Muscle layer of duodenum (tissue), 2 donors: ENCODE results near the gene KRTAP12-4.
A peak's percentile ranks its signal among the peaks of the same experiment; 100 is the strongest.
"Not testable (repeated sequence)": the region's sequence is repeated elsewhere in the genome, so short reads cannot be mapped to it uniquely, and the experiment has no call there.

Experiments
- H3K27ac ChIP-seq: one replicate; pipeline ENCODE4 v1.7.0; 2013; ENCODE audit warnings: mild to moderate bottlenecking, low read length
- H3K27me3 ChIP-seq: one replicate; pipeline ENCODE4 v1.7.0; 2013; ENCODE audit warnings: low read depth, mild to moderate bottlenecking, control low read depth, low read length
- H3K36me3 ChIP-seq, 2 donors: one replicate each; pipeline ENCODE4 v1.7.0; 2013; ENCODE audit warnings: low read length in 2 of 2, control low read depth in 1 of 2, mild to moderate bottlenecking in 1 of 2; ENCODE audit not compliant: insufficient read depth in 2 of 2, control insufficient read depth in 1 of 2
- H3K4me1 ChIP-seq, 2 donors: one replicate each; pipeline ENCODE4 v1.7.0; 2013; ENCODE audit warnings: low read length in 2 of 2, mild to moderate bottlenecking in 2 of 2, control low read depth in 1 of 2, moderate library complexity in 1 of 2; ENCODE audit not compliant: insufficient read depth in 2 of 2, control insufficient read depth in 1 of 2
- H3K4me3 ChIP-seq, 2 donors: one replicate each; pipeline ENCODE4 v1.7.0; 2013; ENCODE audit warnings: low read length in 2 of 2, low read depth in 1 of 2, mild to moderate bottlenecking in 1 of 2
- H3K9me3 ChIP-seq, 2 donors: one replicate each; pipeline ENCODE4 v1.7.0; 2013; ENCODE audit warnings: low read length in 2 of 2, control low read depth in 1 of 2, mild to moderate bottlenecking in 1 of 2; ENCODE audit not compliant: control insufficient read depth in 1 of 2
- donor health status: healthy.

The KRTAP12-4 gene

GRCh38 chr21:44650265-44650972, 4.0 kb downstream of the KRTAP12-4 start:
- Histone ChIP-seq H3K27me3 (no peaks in the 10 kb centered on the region), H3K9me3 (peaks cover 0 to 3% of the 10 kb centered on the region in 2 donors), H3K4me3 (no peak overlapping the region), H3K27ac (no peak overlapping the region), H3K36me3 (no peaks in the 10 kb centered on the region), H3K4me1 (no peaks in the 10 kb centered on the region)

DNA sequence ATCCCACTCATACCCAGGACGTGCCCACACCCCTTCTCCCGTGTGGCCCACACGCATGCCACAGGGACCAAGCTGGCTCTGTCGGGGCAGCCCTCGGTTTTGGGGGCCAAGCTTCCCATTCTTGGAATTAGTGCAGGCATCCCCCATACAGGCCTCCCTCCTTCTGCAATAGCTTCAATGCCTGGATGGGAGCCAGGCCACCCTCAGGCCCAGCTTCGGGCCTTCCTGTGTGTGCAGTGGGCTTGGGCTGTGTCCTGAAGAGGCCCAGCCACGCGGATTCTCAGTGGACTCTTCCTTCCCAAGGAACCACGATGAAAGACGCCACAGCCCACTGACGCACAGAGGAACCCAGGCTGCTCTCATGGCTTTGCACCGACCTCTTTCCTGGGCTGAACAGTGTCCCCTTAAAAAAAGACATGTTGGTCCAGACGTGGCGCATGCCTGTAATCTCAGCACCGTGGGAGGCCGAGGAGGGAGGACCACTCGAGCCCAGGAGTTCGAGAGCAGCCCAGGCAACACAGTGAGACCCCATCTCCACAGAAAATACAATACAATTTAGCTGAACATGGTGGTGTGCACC, 4.8 kb downstream of the KRTAP12-4 start:
- Histone ChIP-seq H3K27me3 (no peaks in the 10 kb centered on the region), H3K4me1 (no peaks in the 10 kb centered on the region), H3K27ac (no peak overlapping the region), H3K4me3 (no peak overlapping the region), H3K36me3 (no peaks in the 10 kb centered on the region), H3K9me3 (peaks cover 0 to 10% of the 10 kb centered on the region in 2 donors)

DNA sequence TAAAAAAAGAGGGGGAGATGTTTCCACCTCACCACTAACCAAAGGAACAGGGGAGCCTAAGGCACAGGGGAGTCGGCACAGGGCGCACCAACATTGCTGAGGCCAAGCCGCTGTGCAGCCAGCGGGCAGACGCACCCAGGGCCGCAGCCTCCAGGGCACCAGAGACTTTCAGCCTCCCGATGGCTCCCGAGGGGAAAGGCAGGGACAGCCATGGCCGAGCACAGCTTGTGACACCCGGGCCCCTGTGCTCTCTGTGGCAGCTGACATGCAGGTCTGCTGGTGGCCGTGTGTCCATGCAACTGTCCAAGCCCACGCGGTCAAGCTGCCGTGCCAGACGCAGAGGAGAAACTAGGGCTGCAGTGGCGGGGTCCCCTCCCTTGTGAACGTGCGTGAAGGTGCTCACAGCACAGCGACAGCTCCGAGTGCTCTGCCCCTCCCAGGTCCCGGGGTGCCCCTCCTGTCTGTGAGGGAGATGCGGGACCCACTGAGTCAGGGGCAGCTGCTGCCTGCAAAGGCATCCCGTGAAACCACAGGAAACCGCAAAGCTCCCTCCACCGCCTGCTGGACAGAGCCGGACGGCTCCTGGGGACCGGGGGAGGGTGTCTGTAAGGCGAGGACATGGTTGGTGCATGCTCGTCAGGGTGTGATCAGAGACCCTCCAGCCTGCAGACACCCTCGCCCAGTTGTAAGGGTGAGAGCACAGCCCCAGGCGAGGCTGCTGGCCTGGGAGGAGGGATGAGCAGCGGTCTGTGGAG, 5.7 kb downstream of the KRTAP12-4 start:
- H3K36me3 ChIP-seq: no peaks in the 10 kb centered on the region
- H3K9me3 ChIP-seq: peaks cover 6 to 16% of the 10 kb centered on the region in 2 donors
- no peak overlapping the region for H3K4me3 ChIP-seq
- H3K27ac ChIP-seq: no peak overlapping the region
- no peaks in the 10 kb centered on the region for H3K27me3 ChIP-seq
- no peaks in the 10 kb centered on the region for H3K4me1 ChIP-seq

GRCh38 chr21:44647222-44647552, 7.3 kb downstream of the KRTAP12-4 start:
- Histone ChIP-seq H3K4me1 (no peaks in the 10 kb centered on the region), H3K27ac (no peak overlapping the region), H3K27me3 (no peaks in the 10 kb centered on the region), H3K9me3 (peaks cover 6 to 17% of the 10 kb centered on the region in 2 donors), H3K4me3 (no peak overlapping the region), H3K36me3 (no peaks in the 10 kb centered on the region)

GRCh38 chr21:44646366-44647221, 7.9 kb downstream of the KRTAP12-4 start, which contains the start of gene KRTAP10-11:
KRTAP10-11 (plus strand) TSS chr21:44646414; CDS start chr21:44646459, 45 bp downstream.
- H3K27ac ChIP-seq, H3K27me3 ChIP-seq, H3K36me3 ChIP-seq, H3K4me3 ChIP-seq, H3K4me1 ChIP-seq: not testable (repeated sequence)
- peaks cover 7 to 17% of the 10 kb centered on the region in 2 donors for H3K9me3 ChIP-seq

GRCh38 chr21:44644878-44645277, 9.6 kb downstream of the KRTAP12-4 start:
- Histone ChIP-seq H3K9me3 (peaks cover 17 to 27% of the 10 kb centered on the region in 2 donors), H3K36me3 (no peaks in the 10 kb centered on the region), H3K4me3 (no peak overlapping the region), H3K27ac (no peak overlapping the region), H3K27me3 (no peaks in the 10 kb centered on the region), H3K4me1 (no peaks in the 10 kb centered on the region)

DNA sequence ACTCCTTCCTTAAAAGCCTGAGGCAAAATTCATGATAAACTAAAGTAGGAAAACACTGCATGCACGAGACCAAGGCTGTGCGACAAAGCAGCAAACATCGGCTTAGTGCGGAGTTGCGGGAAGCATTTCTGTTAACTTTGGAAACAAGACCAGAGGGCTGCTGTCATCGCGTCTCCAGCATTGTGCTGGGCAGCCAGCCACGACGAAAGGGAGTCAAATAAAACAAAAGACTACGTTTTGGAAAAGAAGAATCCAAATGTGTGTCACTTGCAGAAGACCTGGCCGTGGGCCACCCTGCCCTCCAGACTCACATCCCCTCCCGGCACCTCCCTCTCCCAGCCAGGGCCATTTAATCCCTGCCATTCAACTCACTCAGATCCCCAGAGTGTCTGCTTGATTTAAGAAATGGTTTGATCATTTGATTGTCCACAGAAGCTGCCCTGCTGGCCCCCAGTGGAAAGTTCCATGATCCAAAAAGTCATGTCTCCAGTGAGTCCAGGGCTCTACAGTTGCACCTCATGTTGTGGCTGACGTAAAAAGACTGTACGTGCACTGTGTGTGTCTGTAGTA, 10.6 kb downstream of the KRTAP12-4 start:
- H3K9me3 ChIP-seq: peaks cover 17 to 27% of the 10 kb centered on the region in 2 donors
- H3K27me3 ChIP-seq: no peaks in the 10 kb centered on the region
- no peak overlapping the region for H3K27ac ChIP-seq
- H3K4me3 ChIP-seq: peak overlapping the region in 1 of 2 donors; percentile 11
- H3K4me1 ChIP-seq: no peaks in the 10 kb centered on the region
- no peaks in the 10 kb centered on the region for H3K36me3 ChIP-seq

DNA sequence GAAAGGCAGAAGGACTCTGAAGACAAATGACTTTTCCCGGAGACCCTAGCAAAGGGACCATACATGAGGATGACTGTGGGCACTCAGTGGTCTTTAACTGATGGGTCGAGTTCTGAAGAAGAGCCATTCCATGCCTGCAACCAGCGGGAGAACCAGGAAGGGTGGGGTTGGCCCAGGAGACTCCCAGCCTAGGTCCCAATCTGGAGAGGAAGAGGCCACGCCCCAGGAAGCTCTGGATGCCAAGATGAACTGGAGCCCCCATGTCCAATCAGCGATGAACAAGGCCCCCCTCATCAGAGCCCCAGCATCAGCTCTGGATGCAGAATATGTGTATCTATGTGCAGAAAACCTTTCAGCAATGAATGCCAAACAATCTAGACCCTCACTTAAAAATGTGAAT, 13.7 kb downstream of the KRTAP12-4 start:
- Histone ChIP-seq H3K9me3 (peaks cover 17 to 27% of the 10 kb centered on the region in 2 donors), H3K4me1 (no peaks in the 10 kb centered on the region), H3K4me3 (no peak overlapping the region), H3K27me3 (no peaks in the 10 kb centered on the region), H3K27ac (no peak overlapping the region), H3K36me3 (no peaks in the 10 kb centered on the region)

- Histone ChIP-seq H3K9me3 (peaks cover 17 to 19% of the 10 kb centered on the region in 2 donors), H3K4me3 (no peak overlapping the region), H3K4me1 (no peaks in the 10 kb centered on the region), H3K27ac (no peak overlapping the region), H3K27me3 (no peaks in the 10 kb centered on the region), H3K36me3 (no peaks in the 10 kb centered on the region)
Measured at GRCh38 chr21:44639331-44639655, 15.2 kb downstream of the KRTAP12-4 start.

- H3K36me3 ChIP-seq, H3K27me3 ChIP-seq, H3K4me3 ChIP-seq, H3K4me1 ChIP-seq, H3K27ac ChIP-seq: not testable (repeated sequence)
- H3K9me3 ChIP-seq: peaks cover 12 to 13% of the 10 kb centered on the region in 2 donors
Measured at GRCh38 chr21:44638506-44639330, 15.7 kb downstream of the KRTAP12-4 start.
